Embryonic facial prominence (tissue), 1 donor: ENCODE measurements around the gene BLMH.
"Not testable (repeated sequence)": the region's sequence is repeated elsewhere in the genome, so short reads cannot be mapped to it uniquely, and the experiment has no call there.

Experiments used
- DNase-seq: peaks from one replicate; pipeline ENCODE4 v3.0.0-alpha.2; 2016; ENCODE audit errors: extremely low spot score

The BLMH gene

DNA sequence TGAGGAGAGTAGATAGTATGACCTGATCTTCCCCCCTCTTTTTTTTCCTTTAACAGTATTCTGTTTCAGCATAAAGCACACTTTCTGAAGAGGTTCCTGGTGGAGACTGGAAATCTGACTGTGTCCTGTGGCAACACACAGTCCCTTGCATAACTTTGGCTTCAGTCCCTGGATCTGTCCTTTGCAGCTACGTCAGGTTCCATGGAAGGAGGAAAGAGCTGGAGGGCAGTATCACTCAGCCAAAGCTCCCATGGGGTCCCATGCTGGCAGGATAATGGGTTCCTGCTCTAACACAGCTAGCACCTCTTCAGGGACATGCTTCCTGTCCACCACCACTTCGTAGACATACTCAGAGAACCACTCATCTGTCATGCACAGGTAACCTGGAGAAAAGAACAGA is 43.0 kb downstream of the BLMH start:
- DNase-seq: no peak

DNA sequence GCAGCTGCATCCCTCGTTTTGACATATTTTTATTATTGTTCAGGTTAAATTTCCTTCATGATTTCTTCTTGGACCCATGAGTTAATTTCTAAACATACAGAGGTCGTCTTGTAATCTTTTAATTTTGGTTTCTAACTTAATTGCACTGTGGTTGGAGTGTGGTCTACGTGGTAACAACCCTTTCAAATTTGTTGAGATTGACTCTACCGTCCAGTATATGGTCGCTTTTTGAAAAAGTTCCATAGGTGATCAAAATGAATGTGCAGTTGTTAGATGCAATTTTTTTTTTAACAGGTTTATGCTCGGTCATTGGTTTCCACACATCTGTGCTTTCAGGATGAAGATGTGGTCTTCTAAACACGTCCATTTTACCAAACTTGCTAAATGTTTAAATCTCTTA is 45.3 kb downstream of the BLMH start:
- no peak for DNase-seq

DNA sequence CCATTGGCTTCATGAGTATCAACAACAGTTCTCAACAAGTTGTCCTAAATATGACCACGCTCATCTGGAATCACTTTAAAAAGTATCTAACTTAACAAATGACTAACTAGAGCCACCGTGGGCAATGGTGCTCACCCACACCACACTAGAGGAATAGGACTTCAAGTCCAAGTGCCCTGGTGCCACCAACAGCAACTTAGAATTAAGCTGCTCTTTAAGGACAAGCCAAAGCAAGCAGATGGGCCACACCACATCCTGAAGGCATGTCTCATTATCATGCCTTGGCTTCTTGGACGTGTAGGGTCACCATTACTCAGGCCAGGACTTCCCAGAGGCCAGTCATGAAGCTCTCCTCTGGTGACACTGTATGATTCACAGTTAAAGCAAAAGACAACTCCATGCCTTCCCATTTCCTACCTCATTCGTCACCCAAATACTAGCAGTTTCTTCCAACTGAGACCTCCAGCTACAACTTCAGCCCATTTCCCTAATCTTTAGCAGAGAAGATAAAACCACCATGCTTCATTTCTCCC is 46.8 kb downstream of the BLMH start:
- no peak for DNase-seq

DNA sequence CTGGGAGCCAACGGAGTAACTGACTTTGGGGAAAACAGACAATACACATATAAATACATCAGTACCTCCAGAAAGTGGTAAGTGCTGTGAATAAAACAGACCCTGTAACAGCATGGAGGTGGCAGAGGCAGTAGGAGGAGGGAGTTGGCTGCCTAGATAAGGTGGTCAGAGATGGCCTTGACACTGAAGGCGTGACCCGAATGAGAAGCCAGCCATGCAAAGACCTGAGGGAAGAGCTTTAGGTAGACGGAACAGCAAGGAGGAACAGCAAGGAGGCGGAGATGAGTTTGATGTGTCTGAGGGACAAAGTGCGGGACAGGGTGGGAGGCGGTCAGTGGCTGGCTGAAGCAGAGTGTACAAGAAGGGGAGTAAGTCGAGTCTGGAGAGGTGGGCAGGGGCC is 48.2 kb downstream of the BLMH start:
- DNase-seq: no peak

DNA sequence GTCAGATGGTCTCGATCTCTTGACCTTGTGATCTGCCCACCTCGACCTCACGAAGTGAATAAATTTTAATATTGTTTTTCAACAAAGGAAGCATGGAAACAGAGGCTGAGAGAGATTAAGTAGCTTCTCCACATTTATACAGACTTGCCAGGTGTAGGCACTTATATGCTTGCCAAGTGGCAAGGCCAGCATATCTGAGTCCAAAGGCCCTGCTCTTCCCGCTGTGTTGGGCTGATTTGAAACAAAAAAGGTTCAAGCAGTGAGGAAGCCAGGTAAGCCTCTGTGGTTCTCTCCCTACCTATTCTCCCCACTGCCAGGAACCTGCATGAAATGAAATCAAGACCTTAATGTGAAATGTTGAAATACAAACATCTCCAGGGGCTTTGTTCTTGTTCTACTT is 48.7 kb downstream of the BLMH start:
- no peak for DNase-seq

DNA sequence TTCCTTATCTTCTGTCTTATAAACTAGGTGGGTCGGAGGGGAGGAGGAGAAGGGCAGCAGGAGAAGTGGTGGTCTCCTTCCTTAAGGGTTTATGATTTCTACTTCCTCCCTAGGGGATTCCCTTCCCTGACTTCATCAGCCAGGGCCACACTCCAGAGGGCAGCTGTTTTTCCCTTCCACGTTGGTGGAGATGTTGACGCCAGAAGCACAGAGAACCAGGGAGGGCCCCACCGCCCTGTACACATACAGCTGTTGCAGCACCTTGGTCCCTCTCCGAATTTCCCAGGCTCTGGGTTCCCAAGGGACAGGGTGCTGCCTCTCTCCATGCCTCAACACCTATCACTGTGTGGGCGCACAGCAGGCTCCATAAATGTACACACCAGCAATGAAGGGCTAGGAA is 50.7 kb downstream of the BLMH start:
- DNase-seq: no peak

DNA sequence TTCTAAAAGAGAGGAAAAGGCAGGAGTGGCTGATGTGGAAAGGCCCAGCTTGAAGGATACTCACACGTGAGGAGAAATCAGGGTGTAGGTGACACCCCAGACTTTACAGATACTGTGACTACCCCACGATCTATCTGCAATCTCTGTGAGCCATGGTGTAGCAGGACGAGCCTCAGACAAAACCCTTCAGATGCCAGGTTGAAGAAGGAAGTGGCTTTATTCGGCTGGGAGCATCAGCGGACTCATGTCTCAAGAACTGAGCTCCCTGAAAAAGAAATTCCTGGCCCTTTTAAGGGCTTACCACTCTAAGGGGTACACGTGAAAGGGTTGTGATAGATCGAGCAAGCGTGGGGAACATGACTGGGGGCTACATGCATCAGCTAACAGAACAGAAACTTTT is 51.6 kb downstream of the BLMH start:
- no peak for DNase-seq

DNA sequence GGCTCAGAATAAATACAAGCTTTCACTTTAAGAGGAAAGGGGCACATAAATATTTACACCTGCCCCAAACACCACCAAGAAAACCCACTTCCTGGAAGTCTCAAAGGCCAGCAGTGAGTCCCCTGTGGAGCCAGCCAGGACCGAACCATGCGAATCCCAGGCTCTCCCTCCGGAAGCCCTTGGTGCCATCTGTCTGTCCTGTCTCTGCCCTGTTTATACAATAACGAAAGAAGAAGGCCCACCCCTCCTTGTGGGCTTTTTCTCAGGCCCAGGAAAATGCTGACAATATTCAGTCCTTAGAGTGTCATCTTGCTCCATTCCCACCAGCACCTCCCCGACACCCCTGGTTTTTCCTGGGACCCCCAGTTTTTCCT is 52.7 kb downstream of the BLMH start:
- DNase-seq: no peak

DNA sequence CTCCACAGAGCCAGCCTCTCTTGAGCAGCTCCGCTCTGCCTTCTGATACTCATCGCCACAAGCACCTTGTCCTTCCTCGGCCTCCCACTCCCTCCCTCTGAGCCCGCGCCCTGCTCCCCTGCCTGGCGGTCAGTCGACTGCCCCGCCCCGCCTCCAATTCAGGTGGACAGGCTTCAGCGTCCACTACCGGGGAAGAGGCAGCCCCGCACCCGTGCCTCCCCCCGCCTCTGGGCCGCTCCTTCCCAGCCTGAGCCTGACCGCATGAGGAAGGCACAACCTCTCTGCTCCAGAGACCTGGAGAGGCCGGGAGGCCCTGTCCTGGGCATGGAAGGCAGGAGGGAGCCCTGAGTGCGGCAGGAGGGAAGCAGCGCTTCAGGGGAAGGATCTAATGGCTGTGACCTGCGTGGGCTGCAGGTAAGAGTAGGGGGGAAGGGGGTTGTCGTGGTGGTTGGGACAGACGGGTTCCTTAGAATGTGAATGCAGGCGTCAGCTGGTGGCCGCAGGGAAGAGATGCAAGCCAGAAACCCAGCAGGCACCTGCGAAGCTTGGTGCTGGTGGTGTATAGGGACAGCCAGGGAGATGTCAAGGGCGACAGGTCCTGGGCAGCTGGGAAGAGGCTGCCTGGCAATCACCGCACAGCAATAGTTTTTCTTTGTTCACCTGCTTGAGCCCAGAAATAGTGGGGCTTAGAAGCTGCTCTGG is 53.2 kb downstream of the BLMH start:
- no peak for DNase-seq

DNA sequence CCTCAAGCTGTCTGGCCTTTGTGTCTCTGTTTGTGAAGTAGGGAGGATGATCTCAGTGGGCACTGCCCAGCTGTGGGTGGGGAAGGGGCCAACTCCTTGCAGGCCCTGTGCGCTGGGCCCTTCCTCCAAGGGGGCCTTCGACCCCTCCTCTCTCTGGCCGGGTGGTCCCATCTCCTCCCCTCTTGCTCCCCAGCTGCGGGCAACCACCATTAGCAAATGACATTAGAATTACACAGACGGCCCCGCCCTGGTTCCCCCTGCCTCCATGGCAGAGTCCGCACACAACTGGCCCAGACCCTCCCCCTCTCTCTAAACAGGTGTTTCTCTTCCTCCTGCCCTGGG is 53.8 kb downstream of the BLMH start:
- DNase-seq: no peak

DNA sequence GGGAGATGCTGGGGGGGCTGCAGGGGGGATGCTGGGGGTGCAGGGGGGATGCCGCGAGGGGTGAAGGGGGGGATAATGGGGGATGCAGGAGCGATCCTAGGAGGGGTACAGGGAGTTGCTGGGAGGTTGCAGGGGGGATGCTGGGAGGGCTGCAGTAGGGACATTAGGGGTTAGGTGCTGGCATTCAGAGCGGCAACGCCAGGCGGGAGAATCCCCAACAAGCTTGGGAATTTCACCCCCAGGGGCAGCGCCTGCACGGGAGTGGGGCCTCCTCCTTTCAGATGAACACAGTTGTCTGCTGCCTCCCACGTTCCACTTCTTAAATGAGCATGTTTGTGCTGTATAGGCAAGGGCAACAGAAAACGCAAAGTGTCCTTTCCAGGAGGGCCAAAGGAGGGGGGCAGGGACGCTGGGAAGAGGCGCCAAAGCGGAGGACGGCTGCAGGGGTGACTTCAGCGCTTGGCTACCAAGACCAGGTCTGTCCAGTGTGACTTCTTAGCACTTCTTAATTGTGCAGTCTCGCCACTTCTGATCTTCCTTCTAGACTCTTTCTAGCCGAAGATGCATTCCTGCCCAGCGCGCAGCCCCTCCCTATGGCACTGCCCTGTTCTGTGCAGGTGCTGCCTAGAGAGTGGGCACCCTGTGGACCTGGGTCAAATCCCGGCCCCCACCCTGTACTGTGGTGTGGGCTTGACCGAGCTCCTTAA is 54.3 kb downstream of the BLMH start:
- DNase-seq: no peak

DNA sequence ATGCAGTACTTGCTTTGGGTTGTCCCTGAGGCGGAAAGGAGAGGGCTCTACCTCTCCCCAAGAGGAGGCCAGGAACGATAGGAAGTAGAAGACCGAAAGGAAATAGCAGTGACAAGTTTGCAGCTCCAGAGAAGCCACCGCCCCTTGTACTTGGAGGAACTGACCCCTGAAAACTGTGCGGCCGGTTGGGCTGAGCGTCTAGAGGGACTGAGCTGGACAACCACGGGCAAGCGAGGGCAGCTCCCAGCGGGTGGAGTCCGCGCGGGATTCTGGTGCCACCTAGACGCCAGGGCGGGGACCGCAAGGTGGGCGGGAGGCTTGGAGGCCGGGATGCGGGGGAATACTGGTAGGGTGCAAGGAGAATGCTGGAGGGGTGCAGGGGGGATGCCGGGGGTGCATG is 55.0 kb downstream of the BLMH start:
- no peak for DNase-seq

DNA sequence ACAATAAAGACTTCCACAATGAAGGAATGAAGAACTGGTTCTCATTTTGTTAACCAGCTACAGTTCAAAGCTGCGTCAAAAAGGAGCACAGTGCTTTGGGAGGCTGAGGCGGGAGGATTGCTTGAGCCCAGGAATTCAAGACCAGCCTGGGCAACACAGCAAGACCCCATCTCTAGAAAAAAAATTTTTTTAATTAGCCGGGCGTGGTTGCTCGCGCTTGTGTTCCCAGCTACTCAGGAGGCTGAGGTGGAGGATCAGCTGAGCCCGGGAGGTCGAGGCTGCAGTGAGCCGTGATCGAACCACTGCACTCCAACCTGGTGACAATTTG is 55.5 kb downstream of the BLMH start:
- no peak for DNase-seq

DNA sequence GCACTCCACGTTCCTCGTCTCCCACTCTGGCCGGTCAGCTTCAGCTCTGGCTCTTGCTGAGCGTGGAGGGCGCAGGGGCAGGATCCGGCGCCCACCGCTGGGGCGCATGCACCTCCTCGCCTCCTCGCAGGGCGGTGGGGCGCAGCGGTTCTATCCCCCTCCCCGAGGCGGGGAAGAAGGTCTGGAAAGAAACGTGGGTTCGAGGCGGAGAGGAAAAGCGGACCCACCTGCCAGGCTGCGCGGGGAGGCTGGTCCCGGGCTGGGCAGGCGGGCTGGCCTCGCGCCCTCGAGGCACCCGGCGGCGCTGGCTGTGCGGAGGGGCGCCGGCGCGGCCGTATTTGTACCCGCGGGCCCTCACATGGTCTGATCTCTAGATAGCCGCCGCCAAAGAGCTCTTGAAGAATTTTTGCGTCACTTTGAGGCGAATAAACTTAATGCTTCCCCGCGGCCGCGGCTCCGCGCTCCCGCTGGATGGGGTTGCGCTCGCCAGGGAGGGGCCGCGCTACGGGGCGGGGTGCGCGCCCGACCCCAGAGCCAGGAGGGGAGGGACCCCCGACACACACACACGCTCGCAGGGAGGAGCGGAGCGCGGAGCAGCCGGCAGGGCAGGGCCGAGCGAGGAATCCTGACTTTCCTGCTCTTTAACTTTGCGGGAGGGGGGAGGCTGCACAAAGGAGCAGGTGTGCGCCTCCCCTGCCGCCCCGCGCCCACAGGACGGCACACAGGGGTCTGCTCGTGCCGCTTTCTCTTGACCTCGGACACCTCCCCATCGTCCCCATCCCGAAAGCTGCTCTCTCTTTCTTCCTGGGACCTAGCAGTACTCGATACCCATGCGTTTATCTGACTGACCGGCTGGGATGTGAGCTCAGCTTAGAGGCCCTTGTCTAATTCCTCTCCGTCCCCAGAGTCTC is 56.1 kb downstream of the BLMH start, which contains the start of gene SLC6A4:
TSS of gene SLC6A4 (minus strand) at position 312 of the 911 bp plus-strand sequence. CDS start 13,739 bp downstream, outside the sequence.
- DNase-seq: no peak

DNA sequence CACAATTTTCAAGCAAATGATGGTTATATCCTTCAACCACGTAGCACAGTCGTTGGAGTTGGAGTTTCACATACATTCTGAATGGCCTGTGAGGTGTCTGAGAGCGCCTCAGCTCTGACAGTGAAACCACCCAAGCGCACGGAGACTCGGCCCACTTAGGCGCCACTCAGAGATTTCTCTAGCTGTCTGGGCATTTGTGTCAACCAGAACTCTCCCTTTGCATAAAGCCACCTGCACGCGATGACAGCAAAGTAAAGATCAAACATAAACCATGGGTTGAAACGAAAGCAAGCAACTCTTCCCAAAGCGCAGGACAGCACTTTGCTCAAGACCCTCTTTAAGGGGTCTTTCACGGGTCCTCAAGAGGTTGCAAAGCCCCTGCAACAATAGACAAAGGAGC is 56.8 kb downstream of the BLMH start:
- no peak for DNase-seq

DNA sequence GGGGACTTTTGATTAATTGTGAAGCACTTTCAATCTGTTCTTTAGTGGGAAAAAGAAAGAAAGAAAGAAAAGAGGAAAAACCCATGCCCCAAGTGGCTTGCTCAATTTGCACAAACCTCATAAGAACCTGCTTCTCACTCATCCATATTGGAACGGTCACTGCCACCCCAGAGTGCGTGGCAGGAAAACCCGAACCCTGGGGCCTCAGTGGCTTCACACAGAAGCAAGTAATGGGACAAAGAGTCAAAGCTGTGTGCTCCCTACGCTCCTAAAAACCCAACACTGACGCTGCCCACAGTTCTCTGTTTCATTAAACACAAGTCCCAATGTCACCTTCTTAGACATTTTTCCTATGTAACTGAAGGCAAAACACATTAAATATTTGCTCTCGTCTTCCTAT is 57.4 kb downstream of the BLMH start:
- DNase-seq: no peak

DNA sequence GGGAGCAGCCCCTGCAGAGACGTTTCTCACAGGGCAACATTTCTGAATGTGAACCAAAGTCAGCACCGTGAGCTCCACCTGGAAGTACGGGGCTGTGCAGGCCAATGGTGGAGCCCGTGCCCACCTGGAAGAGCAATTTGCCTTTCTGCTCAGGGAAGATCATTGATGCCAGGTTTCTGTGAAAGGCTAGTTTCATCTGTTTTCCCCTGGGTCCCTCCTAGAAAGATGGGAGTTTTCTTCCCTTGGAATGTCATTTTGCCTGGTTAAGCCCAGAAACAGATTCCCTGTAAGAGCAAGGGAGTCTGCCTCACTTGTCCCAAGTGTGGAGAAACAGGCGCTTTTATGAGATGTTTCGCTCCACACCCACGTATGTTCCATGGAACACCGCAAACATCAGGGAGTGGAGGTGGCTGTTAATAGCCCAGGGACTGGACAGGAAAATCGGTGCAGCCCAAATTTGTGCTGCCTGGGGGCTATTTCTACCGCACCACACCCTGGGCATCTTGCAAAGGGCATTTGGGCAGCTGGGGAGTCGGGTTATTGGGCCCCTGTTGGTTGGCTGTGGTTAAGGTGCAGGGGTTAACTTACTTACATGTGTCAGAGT is 58.8 kb downstream of the BLMH start:
- DNase-seq: no peak

DNA sequence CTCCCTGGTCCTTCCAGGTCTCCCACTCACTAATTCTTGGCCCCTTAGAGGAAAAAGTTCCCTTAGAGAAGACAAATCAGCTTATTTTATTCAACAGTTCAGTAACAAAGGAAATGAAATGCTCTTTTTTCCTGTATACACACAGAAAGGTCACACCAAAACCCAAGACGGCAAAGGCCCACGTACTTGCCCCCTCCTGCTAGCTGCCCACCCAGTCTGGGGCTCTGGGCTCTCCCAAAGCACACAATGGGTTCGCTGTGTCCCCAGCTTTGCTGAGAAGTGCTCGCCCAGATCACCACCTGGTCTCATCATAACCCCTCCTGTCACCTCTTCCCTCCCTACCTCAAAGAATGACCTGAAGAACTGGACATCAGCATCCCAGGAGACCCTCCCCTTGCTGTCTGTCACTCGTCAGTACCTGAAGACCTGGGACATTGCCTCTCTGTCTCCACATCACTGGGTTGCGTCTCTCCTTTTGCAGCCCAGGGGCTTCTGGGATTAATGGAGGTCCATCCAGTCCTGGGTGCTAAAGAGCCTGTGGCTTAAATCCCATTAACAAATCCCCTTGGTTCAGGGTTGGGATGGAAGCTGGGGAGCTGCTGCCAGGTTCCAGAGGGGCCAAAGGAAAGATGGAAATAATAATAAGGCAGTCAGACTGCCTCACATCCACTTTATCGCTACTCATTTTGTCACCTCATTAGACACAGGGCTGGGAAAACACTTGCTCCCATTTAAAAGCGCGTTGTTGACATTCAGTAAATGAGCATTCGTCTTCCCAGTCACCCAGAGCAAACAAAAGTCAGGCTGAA is 59.5 kb downstream of the BLMH start:
- no peak for DNase-seq

DNA sequence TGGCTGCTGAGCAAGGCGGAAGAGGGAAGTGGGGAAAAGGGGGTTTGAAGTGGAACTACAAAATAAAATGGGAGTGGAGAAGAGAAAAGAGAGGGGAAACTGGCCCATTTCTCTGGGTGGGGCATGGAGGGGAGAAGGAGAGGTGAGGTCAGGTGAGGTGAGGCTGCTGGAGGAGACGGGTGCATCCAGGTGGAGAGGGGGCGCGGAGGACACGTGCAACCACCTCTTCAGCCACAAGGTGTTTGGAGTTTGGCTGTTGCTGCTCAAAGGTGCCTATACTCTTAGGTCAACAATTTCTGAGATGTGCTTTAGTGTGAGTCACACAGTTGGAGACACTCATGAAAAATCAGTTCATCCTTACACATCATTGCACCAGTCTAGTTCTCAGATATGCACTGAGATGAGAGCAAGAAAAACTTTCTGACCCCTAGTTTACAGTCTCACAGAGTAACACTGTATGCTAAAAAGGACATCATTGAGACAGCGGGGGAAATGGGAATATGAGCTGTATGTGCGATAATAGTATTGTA is 61.1 kb downstream of the BLMH start:
- no peak for DNase-seq

DNA sequence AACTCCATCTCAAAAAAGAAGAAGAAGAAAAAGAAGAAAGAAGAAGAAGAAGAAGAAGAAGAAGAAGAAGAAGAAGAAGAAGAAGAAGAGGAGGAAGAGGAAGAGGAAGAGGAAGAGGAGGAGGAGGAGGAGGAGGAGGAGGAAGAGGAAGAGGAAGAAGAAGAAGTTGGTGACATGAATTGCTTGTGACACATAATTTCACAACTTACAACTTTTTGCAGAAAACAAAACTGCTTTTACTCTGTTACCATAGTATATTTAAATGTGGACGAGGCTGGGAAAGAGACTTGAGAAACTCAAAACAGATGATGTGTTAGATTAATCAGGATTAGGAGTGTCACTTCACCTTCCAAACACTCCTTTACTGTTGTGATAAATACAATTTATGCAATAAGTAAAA is 61.7 kb downstream of the BLMH start:
- DNase-seq: not testable (repeated sequence)

DNA sequence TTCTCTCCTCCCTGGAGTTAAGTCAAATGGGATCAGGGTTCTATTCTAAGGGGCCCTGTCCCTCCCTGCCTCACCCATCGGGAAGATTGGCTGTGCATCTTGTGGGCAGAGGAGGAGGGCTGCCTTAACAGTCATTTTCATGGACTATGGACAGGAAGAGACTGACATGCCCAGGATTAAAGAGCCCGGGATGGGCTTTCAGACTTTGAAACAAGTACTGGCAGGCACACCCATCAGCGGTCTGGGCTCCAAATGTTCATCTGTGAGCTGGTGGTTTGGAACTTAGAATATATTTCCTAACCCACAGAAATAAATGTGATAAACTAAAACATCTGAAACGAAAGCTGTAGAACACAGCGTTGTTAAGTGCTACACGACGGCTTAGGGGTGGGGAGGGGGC is 62.7 kb downstream of the BLMH start:
- DNase-seq: peak; percentile 59
